SK-N-SH (cell line): ENCODE results near the gene JOSD1. TPM values are rescaled to one million over a fixed set of nuclear protein-coding genes. Genes with fewer than 3 reads are reported as not detected.

Experiments
- CTCF ChIA-PET: fragments of 300-600, 350-600 bp; formaldehyde crosslinking; extraction: SDS; loops from one replicate; lab custom pipeline; 2021; lab: Yijun Ruan, JAX
- POLR2A ChIA-PET: fragments of 350-600 bp; sonication (Branson Sonifier 250); formaldehyde crosslinking; extraction: SDS; loops from one replicate; lab custom pipeline; 2020; ENCODE audit warnings: antibody characterized with exemption, inconsistent platforms; lab: Yijun Ruan, JAX
- DNase-seq: peaks from one replicate; pipeline ENCODE4 v3.0.0; 2012
- H2AFZ ChIP-seq: fragments of 200-600 bp; sonication (generic); 2 replicates; pipeline ENCODE4 v1.8.1; 2016; ENCODE audit warnings: antibody characterized with exemption, mild to moderate bottlenecking, low read depth
- H3F3A ChIP-seq: fragments of 200-600 bp; sonication (generic); replicated peaks from 2 replicates; pipeline ENCODE3; 2016; ENCODE audit warnings: antibody characterized with exemption, mild to moderate bottlenecking; ENCODE audit not compliant: insufficient read depth
- H3K27ac ChIP-seq, 2 experiments: fragments of 200-500 bp in 1 of 2; fragments of 200-600 bp in 1 of 2; sonication (Bioruptor generic) in 1 of 2; sonication (generic), shearing (Covaris generic) in 1 of 2; 2 replicates each; pipeline versions ENCODE4 v1.5.1 to v1.6.1; 2014 to 2016; ENCODE audit warnings: low read depth in 2 of 2, inconsistent platforms in 1 of 2, low read length in 1 of 2, mild to moderate bottlenecking in 1 of 2, mixed read lengths in 1 of 2
- H3K27me3 ChIP-seq: fragments of 200-600 bp; sonication (generic), shearing (Covaris generic); 2 replicates; pipeline ENCODE4 v1.6.1; 2016; ENCODE audit warnings: mixed run types; ENCODE audit not compliant: insufficient read depth
- H3K36me3 ChIP-seq, 2 experiments: fragments of 200-500 bp in 1 of 2; fragments of 200-600 bp in 1 of 2; sonication (Bioruptor generic) in 1 of 2; sonication (generic) in 1 of 2; replicated peaks in 1 of 2; 2 replicates each; pipeline versions ENCODE3 to v1.5.1; 2014 to 2016; ENCODE audit warnings: low read length in 1 of 2, mild to moderate bottlenecking in 1 of 2; ENCODE audit not compliant: insufficient read depth in 2 of 2, control insufficient read depth in 1 of 2
- H3K4me1 ChIP-seq, 2 experiments: fragments of 200-500 bp in 1 of 2; fragments of 200-600 bp in 1 of 2; sonication (Bioruptor generic) in 1 of 2; sonication (generic), shearing (Covaris generic) in 1 of 2; 2 replicates each; pipeline versions ENCODE4 v1.5.1 to v1.6.1; 2014 to 2016; ENCODE audit warnings: low read depth in 1 of 2, low read length in 1 of 2, mixed run types in 1 of 2; ENCODE audit not compliant: insufficient read depth in 2 of 2, control insufficient read depth in 1 of 2
- H3K4me2 ChIP-seq: fragments of 200-600 bp; sonication (generic), shearing (Covaris generic); 2 replicates; pipeline ENCODE4 v1.6.1; 2017; ENCODE audit warnings: mixed run types
- H3K4me3 ChIP-seq, 2 experiments: fragments of 200-500 bp in 1 of 2; fragments of 200-600 bp in 1 of 2; sonication (Bioruptor generic) in 1 of 2; sonication (generic), shearing (Covaris generic) in 1 of 2; 2 replicates each; pipeline versions ENCODE4 v1.5.1 to v1.8.1; 2014 to 2016; ENCODE audit warnings: low read depth in 2 of 2, inconsistent platforms in 1 of 2, low read length in 1 of 2, mild to moderate bottlenecking in 1 of 2, mixed read lengths in 1 of 2, moderate library complexity in 1 of 2
- H3K79me2 ChIP-seq: fragments of 200-600 bp; sonication (generic); 2 replicates; pipeline ENCODE4 v1.8.1; 2017; ENCODE audit warnings: mild to moderate bottlenecking; ENCODE audit not compliant: insufficient read depth
- H3K9ac ChIP-seq: fragments of 200-600 bp; sonication (generic); 2 replicates; pipeline ENCODE4 v1.6.1; 2017; ENCODE audit warnings: mixed run types
- H3K9me2 ChIP-seq: fragments of 200-600 bp; sonication (generic); 2 replicates; pipeline ENCODE4 v1.6.1; 2017; ENCODE audit warnings: mixed run types
- H3K9me3 ChIP-seq: fragments of 200-600 bp; sonication (generic); 2 replicates; pipeline ENCODE4 v1.6.1; 2017; ENCODE audit warnings: mixed run types, mild to moderate bottlenecking, moderate library complexity
- H4K20me1 ChIP-seq: fragments of 200-600 bp; sonication (generic); 2 replicates; pipeline ENCODE4 v1.6.1; 2017; ENCODE audit warnings: mild to moderate bottlenecking, mixed run types; ENCODE audit not compliant: insufficient read depth
- CTCF ChIP-seq: fragments of 200-600 bp; sonication (generic); IDR thresholded peaks from 2 replicates; pipeline ENCODE4 v1.6.1; 2017; ENCODE audit warnings: antibody characterized with exemption, mild to moderate bottlenecking, moderate library complexity
- ELF1 ChIP-seq: IDR thresholded peaks from 2 replicates; pipeline ENCODE4 v1.4.0; 2012
- EP300 ChIP-seq, 2 experiments: IDR thresholded peaks; 2 replicates each; pipeline versions ENCODE4 v1.4.0 to v1.6.1; 2012; ENCODE audit warnings: borderline replicate concordance in 1 of 2, low read depth in 1 of 2, low read length in 1 of 2
- RAD21 ChIP-seq: IDR thresholded peaks from 2 replicates; pipeline ENCODE4 v1.6.1; 2012; ENCODE audit warnings: mild to moderate bottlenecking, low read length
- RCOR1 ChIP-seq: fragments of 150-350 bp; IDR thresholded peaks from 2 replicates; pipeline ENCODE4 v1.6.1; 2017; ENCODE audit warnings: antibody characterized with exemption, low read length
- SIN3A ChIP-seq: IDR thresholded peaks from 2 replicates; pipeline ENCODE4 v1.6.1; 2012; ENCODE audit warnings: low read depth, mild to moderate bottlenecking, low read length, moderate library complexity, borderline replicate concordance
- SMC3 ChIP-seq: IDR thresholded peaks from 2 replicates; pipeline ENCODE4 v1.6.1; 2012; ENCODE audit warnings: low read depth, low read length, improper control_type of control experiment
- TCF12 ChIP-seq: IDR thresholded peaks from 2 replicates; pipeline ENCODE4 v1.4.0; 2012
- TEAD4 ChIP-seq: IDR thresholded peaks from 2 replicates; pipeline ENCODE4 v1.4.0; 2012; ENCODE audit warnings: mild to moderate bottlenecking, borderline replicate concordance; ENCODE audit not compliant: insufficient read depth
- USF1 ChIP-seq: IDR thresholded peaks from 2 replicates; pipeline ENCODE4 v1.4.0; 2012; ENCODE audit warnings: low read depth, borderline replicate concordance
- YY1 ChIP-seq: IDR thresholded peaks from 2 replicates; pipeline ENCODE4 v1.4.0; 2012; ENCODE audit warnings: low read depth, mild to moderate bottlenecking
- WGBS: methylation state at CpG from one replicate; pipeline ENCODE4 v1.1.6; 2017; ENCODE audit warnings: low lambda C conversion rate; 5-methylcytosine and 5-hydroxymethylcytosine counted together
- polyA plus RNA-seq, 3 experiments: library from polyadenylated mRNA; depleted of rRNA; stranded (reverse); fragments of >200 nt; gene quantifications; 2 replicates each; pipeline ENCODE4 v1.2.3, GENCODE V29; 2012

Gene JOSD1
- polyA plus RNA-seq, 1 of the 3 experiments (the other 2 are of a cell fraction): 17.8 TPM

GRCh38 chr22:38710866-38711265 is 10.1 kb upstream of the JOSD1 start:
- H4K20me1 ChIP-seq: peaks cover 21% of the 10 kb centered on the region; the same call in 1 of the 2 replicates
- no peak overlapping the region for H2AFZ ChIP-seq
- H3K9me2 ChIP-seq: no peaks in the 10 kb centered on the region
- H3K27me3 ChIP-seq: no peaks in the 10 kb centered on the region
- no peaks in the 10 kb centered on the region for H3F3A ChIP-seq
- H3K36me3 ChIP-seq: peaks cover 0 to 3% of the 10 kb centered on the region in 2 experiments
- ChIA-PET POLR2A (no interaction called here), CTCF (no interaction called here)
- no peak overlapping the region for H3K27ac ChIP-seq
- H3K4me1 ChIP-seq: peaks cover 0 to 3% of the 10 kb centered on the region in 2 experiments; a peak in 1 of 4 replicates
- TF ChIP-seq SMC3: no peak
- H3K4me3 ChIP-seq: no peak overlapping the region
- 93% methylated on average over 2 of the region's 3 CpGs for whole genome bisulfite sequencing
- no peak for DNase-seq
- H3K9me3 ChIP-seq: no peaks in the 10 kb centered on the region
- H3K79me2 ChIP-seq: peaks cover 91% of the 10 kb centered on the region
- no peak overlapping the region for H3K4me2 ChIP-seq
- no peak overlapping the region for H3K9ac ChIP-seq

DNA sequence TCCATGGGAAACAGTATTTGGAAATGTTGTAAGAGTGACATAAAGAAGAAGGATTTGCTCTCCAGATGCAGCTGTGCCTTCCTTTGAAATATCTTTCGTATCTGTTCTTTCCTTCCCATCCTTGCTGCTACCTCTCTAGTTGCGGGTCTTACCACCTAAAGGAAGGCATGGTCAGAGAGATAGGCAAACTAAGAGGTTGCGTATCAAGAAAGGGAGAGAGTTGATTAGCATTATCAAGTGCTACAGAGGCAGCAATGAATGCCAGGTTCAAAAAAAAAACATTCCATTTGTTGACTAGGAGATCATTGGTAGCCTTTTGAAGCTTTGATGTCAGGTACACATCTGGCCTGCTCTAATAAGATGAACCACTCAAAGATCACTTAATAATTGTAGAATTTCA is 9.6 kb upstream of the JOSD1 start:
- POLR2A ChIA-PET: no interaction called here
- H3K27ac ChIP-seq: no peak overlapping the region
- peaks cover 21% of the 10 kb centered on the region; the same call in 1 of the 2 replicates for H4K20me1 ChIP-seq
- no peaks in the 10 kb centered on the region for H3F3A ChIP-seq
- peaks cover 0 to 3% of the 10 kb centered on the region in 2 experiments for H3K36me3 ChIP-seq
- peaks cover 0 to 3% of the 10 kb centered on the region in 2 experiments; a peak in 1 of 4 replicates for H3K4me1 ChIP-seq
- peaks cover 89% of the 10 kb centered on the region for H3K79me2 ChIP-seq
- DNase-seq: no peak
- no peak overlapping the region for H2AFZ ChIP-seq
- no peak overlapping the region for H3K9ac ChIP-seq
- WGBS: 88% methylated on average over 3 of the region's 3 CpGs
- TF ChIP-seq USF1: no peak
- TF ChIP-seq RCOR1: no peak
- no peak for TF ChIP-seq EP300 (IDR thresholded peaks at IDR 0.05; ENCODE audit: borderline replicate concordance in 1 of 2, low read depth in 1 of 2, low read length in 1 of 2)
- TF ChIP-seq ELF1: no peak
- TF ChIP-seq TEAD4: no peak
- TF ChIP-seq RAD21: no peak
- no peak for TF ChIP-seq YY1
- TF ChIP-seq SIN3A: no peak
- no peak for TF ChIP-seq SMC3
- no peaks in the 10 kb centered on the region for H3K9me2 ChIP-seq
- H3K9me3 ChIP-seq: no peaks in the 10 kb centered on the region
- no peak overlapping the region for H3K4me2 ChIP-seq
- H3K27me3 ChIP-seq: no peaks in the 10 kb centered on the region
- H3K4me3 ChIP-seq: no peak overlapping the region
- CTCF ChIA-PET: no interaction called here

- peaks cover 0 to 3% of the 10 kb centered on the region in 2 experiments for H3K36me3 ChIP-seq
- no peaks in the 10 kb centered on the region for H3F3A ChIP-seq
- H3K4me2 ChIP-seq: no peak overlapping the region
- no peak for DNase-seq
- H3K4me3 ChIP-seq: no peak overlapping the region
- H3K4me1 ChIP-seq: peaks cover 0 to 5% of the 10 kb centered on the region in 2 experiments; a peak in 2 of 4 replicates
- no peaks in the 10 kb centered on the region for H3K9me3 ChIP-seq
- no peaks in the 10 kb centered on the region for H3K27me3 ChIP-seq
- no peak overlapping the region for H2AFZ ChIP-seq
- 91% methylated on average over 3 of the region's 3 CpGs for WGBS
- CTCF ChIA-PET: no interaction called here
- no peaks in the 10 kb centered on the region for H3K9me2 ChIP-seq
- no peak for TF ChIP-seq TCF12
- TF ChIP-seq CTCF: no peak
- no peak for TF ChIP-seq EP300 (IDR thresholded peaks at IDR 0.05; ENCODE audit: borderline replicate concordance in 1 of 2, low read depth in 1 of 2, low read length in 1 of 2)
- no peak overlapping the region for H3K9ac ChIP-seq
- peaks cover 21% of the 10 kb centered on the region; the same call in 1 of the 2 replicates for H4K20me1 ChIP-seq
- peaks cover 79% of the 10 kb centered on the region for H3K79me2 ChIP-seq
- POLR2A ChIA-PET: interaction anchor here (0.6 kb wide), 1 partner anchor 41 kb away, joined by 3 read pairs; no protein-coding TSS in a partner anchor
- no peak overlapping the region for H3K27ac ChIP-seq
Measured at GRCh38 chr22:38709306-38709705, 8.6 kb upstream of the JOSD1 start.
